Fibroblast of mammary gland (primary cell): ENCODE results near the gene FTCD.

Experiments used
- DNase-seq: peaks from one replicate; pipeline ENCODE4 v3.0.0-alpha.2; 2010; ENCODE audit warnings: low read depth
- H3K4me3 ChIP-seq: 2 replicates; pipeline ENCODE4 v1.5.1; 2011; ENCODE audit warnings: low read depth, mild to moderate bottlenecking, low read length, moderate library complexity; ENCODE audit not compliant: control insufficient read depth
- TF ChIP-seq, protein P1 (sequence below): conservative IDR thresholded peaks from 2 replicates; pipeline ENCODE4 v1.5.1; 2011; ENCODE audit warnings: low read depth, low read length, inconsistent platforms; ENCODE audit not compliant: control insufficient read depth, insufficient read depth

The FTCD gene

DNA sequence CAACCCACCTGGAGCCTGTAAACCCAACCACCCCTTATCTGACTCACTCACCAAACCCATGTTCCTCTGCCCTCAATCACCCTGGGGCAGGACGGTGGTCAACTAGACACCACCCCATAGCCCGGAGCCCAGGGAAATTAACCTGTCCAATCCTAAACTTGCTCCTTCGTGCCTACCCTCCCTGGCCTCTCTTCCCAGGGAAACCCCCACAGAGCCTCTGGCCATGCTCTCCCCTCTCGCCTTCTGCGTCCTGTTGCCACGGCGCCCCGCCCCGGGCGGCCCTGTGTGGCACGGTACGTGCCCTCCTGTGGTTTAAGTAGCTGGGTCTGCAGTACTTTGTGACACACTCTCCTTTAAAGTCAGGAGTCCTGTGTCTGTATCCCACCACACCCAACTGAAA lies 4.0 kb upstream of the FTCD start:
- TF ChIP-seq, protein P1, sequence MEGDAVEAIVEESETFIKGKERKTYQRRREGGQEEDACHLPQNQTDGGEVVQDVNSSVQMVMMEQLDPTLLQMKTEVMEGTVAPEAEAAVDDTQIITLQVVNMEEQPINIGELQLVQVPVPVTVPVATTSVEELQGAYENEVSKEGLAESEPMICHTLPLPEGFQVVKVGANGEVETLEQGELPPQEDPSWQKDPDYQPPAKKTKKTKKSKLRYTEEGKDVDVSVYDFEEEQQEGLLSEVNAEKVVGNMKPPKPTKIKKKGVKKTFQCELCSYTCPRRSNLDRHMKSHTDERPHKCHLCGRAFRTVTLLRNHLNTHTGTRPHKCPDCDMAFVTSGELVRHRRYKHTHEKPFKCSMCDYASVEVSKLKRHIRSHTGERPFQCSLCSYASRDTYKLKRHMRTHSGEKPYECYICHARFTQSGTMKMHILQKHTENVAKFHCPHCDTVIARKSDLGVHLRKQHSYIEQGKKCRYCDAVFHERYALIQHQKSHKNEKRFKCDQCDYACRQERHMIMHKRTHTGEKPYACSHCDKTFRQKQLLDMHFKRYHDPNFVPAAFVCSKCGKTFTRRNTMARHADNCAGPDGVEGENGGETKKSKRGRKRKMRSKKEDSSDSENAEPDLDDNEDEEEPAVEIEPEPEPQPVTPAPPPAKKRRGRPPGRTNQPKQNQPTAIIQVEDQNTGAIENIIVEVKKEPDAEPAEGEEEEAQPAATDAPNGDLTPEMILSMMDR = no peak
- no peak for DNase-seq
- no peak overlapping the region for H3K4me3 ChIP-seq

DNA sequence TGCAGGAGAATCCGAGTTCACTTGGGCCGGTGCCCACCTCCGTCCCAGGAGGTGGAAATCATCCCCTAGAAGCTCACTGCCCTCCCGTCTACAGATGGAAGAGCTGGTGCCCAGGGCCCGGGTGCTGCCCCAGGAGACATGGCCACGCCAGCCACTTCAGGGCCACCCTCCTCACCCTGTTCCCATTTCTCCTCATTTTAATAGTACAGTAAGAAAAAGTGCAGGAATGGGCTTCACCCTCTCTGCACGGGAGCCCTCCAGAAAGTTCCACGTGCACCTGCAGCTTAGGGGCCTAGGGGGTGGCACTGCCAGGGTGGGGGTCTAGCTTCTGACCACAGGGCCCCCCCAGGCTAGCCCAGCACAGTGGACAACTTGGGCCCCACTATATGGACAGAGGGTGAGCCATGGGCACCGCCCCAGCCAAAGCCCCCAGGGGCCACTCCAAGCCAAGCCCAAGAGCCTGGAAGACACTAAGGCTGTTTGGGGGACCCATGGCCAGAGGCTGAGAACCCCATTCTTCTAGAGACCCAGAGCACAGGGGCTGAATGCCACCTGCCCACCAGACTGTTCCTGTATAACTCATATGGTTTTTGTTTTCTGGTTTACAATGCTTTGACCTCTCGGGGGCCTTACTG lies 3.4 kb upstream of the FTCD start:
- TF ChIP-seq, protein P1 = no peak
- H3K4me3 ChIP-seq = no peak overlapping the region
- DNase-seq = no peak

DNA sequence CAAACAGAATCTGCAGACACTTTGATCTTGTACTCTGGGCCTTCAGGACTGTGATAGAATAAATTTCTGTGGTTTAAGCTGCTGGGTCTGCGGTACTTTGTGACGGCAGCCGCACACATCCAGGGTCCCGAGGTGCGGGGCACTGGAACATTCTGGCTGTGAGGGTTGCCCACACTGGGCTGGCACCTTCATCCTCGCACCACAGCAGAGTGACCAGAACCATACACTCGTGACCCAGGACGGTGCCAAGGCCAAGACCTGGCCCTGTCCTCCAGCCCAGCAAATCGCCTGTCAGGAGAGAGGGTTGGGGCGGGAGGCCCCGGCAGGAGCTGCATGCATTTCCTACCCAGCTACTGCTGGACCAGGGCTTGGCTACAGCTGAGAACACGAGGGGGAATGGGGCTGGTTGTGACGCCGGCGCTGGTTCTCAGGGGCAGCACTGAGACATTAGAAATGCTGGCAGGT lies 2.6 kb upstream of the FTCD start:
- H3K4me3 ChIP-seq = no peak overlapping the region
- TF ChIP-seq, protein P1 = no peak
- no peak for DNase-seq

DNA sequence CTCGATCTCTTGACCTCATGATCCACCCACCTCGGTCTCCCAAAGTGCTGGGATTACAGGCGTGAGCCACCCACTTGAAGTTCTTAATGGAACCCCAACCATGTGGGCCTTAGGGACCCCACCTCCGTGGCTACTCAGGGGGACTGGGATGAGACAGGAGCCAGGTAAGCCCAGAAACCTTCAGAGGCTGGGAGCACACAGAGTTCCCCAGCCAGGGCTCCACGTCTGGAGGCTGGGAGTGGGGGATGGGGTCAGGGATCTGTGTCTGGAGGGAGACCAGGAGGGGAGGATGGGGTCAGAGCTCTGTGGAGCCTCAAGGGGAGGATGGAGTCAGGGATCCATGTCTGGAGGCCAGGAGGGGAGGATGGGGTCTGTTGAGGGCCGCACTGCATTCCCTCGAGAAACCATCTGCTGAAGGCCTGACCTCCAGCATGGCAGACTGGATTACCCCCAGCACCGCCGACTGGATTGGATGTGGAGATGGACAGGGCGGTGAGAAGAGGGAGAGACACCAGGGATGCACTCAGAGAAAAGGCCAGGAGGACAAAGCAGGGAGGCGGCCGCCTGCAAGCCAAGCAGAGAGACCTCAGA lies 2.1 kb upstream of the FTCD start:
- no peak for DNase-seq
- TF ChIP-seq, protein P1 = no peak
- no peak overlapping the region for H3K4me3 ChIP-seq

DNA sequence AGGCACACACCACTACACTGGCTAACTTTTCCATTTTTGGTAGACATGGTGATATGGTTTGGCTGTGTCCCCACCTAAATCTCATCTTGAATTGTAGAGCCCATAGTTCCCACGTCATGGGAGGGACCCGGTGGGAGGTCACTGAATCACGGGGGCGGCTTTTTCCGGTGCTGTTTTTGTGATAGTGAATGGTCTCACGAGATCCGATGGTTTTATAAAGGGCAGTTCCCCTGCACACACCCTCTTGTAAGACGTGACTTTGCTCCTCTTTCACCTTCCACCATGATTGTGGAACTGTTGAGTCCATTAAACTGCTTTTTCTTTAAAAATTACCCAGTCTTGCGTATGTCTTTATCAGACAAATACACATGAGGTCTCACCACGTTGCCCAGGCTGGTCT lies 1.3 kb upstream of the FTCD start:
- DNase-seq = no peak
- TF ChIP-seq, protein P1 = no peak
- H3K4me3 ChIP-seq = no peak overlapping the region

DNA sequence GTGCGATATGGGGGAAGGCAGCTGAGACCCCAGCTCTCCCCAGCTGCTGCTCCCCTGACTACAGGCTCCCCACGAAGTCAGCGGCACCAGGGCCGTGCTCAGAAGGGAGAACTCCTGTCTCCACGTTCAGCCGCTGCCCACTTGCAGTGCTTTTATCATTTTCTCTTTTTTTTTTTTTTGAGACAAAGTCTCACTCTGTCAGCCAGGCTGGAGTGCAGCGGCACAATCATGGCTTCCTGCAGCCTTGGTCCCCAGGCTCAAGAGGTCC lies 933 bp upstream of the FTCD start:
- no peak overlapping the region for H3K4me3 ChIP-seq
- TF ChIP-seq, protein P1 = no peak
- no peak for DNase-seq
